ENCODE measurements around the gene GDF2. TPM values are rescaled to one million over a fixed set of nuclear protein-coding genes. Genes with fewer than 3 reads are reported as not detected.

The GDF2 gene
- total RNA-seq, 1 donor from 2014 or later, result not detected

DNA sequence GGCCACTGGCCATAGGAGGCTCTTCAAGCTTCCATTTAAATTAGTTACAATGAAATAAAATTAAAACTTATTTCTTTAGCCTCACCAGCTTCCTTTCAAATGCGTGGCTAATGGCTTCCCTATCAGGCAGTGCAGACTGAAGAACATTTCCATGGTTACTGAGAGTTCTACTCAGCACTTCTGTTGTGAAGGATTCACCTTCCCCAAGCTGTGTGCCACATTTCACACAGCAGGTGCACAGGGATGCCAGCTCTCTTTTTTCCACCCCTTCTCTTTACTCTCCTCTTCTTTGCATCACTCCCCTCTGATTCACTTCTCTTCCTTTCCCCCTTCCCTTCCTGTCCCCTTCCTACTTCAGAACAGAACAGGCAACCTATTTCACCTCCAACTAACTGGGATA lies 833 bp downstream of the GDF2 start:
- no peaks in the 10 kb centered on the region for H3K36me3 Mint-ChIP-seq
- H3K27me3 Mint-ChIP-seq, result peaks cover 7% of the 10 kb centered on the region
- no peak overlapping the region for H3K4me3 Mint-ChIP-seq
- peak overlapping the region; percentile 92 for H3K27ac Mint-ChIP-seq
- H3K9me3 Mint-ChIP-seq, result no peaks in the 10 kb centered on the region
- peaks cover 19% of the 10 kb centered on the region for H3K4me1 Mint-ChIP-seq (ENCODE audit: unreplicated experiment)
- DNase-seq (ENCODE audit: extremely low spot score, unreplicated experiment), result no peak
- TF ChIP-seq, protein P1, sequence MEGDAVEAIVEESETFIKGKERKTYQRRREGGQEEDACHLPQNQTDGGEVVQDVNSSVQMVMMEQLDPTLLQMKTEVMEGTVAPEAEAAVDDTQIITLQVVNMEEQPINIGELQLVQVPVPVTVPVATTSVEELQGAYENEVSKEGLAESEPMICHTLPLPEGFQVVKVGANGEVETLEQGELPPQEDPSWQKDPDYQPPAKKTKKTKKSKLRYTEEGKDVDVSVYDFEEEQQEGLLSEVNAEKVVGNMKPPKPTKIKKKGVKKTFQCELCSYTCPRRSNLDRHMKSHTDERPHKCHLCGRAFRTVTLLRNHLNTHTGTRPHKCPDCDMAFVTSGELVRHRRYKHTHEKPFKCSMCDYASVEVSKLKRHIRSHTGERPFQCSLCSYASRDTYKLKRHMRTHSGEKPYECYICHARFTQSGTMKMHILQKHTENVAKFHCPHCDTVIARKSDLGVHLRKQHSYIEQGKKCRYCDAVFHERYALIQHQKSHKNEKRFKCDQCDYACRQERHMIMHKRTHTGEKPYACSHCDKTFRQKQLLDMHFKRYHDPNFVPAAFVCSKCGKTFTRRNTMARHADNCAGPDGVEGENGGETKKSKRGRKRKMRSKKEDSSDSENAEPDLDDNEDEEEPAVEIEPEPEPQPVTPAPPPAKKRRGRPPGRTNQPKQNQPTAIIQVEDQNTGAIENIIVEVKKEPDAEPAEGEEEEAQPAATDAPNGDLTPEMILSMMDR (conservative IDR thresholded peaks at IDR 0.05), result no peak

DNA sequence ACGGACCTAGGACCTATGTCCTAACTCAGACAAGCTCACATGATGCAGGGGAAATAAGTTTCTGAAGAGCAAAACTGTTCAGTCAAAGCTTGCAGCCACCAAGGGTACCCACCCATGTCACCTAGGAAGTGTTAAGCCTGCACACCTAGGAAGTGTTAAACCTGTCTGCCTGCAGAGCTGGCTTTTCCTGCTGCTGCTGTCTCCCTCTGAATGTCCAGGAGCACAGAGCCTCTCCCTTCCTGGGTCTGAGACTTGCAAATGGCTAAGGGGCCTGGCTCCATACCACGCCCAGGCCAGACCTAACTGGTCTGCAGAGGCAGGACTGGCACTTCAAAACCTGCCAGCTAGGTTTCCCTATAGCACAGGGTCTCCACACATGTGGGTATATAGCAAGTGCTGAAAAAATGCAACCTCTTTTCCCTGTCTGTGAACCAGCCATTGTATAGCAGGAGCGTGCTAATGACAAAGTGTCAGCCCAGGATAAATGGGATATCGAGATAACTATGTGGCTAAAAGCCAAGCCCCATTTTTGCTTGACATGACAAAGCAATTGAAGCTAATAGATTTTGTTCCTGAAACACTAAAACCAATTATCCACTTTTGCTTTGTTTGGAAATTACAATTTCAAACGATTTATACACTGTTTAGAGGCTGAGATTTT lies 1.5 kb downstream of the GDF2 start:
- H3K4me1 Mint-ChIP-seq (ENCODE audit: unreplicated experiment), result peaks cover 19% of the 10 kb centered on the region
- H3K36me3 Mint-ChIP-seq, result no peaks in the 10 kb centered on the region
- no peaks in the 10 kb centered on the region for H3K9me3 Mint-ChIP-seq
- TF ChIP-seq, protein P1 (conservative IDR thresholded peaks at IDR 0.05), result no peak
- peak overlapping the region; percentile 63 for H3K4me3 Mint-ChIP-seq
- peak overlapping the region; percentile 92 for H3K27ac Mint-ChIP-seq
- peaks cover 7% of the 10 kb centered on the region for H3K27me3 Mint-ChIP-seq
- DNase-seq (ENCODE audit: extremely low spot score, unreplicated experiment), result no peak

DNA sequence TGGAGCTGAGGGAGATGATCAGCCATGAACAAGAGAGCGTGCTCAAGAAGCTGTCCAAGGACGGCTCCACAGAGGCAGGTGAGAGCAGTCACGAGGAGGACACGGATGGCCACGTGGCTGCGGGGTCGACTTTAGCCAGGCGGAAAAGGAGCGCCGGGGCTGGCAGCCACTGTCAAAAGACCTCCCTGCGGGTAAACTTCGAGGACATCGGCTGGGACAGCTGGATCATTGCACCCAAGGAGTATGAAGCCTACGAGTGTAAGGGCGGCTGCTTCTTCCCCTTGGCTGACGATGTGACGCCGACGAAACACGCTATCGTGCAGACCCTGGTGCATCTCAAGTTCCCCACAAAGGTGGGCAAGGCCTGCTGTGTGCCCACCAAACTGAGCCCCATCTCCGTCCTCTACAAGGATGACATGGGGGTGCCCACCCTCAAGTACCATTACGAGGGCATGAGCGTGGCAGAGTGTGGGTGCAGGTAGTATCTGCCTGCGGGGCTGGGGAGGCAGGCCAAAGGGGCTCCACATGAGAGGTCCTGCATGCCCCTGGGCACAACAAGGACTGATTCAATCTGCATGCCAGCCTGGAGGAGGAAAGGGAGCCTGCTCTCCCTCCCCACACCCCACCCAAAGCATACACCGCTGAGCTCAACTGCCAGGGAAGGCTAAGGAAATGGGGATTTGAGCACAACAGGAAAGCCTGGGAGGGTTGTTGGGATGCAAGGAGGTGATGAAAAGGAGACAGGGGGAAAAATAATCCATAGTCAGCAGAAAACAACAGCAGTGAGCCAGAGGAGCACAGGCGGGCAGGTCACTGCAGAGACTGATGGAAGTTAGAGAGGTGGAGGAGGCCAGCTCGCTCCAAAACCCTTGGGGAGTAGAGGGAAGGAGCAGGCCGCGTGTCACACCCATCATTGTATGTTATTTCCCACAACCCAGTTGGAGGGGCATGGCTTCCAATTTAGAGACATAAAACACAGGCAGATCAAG lies 3.3 kb downstream of the GDF2 start:
- H3K4me1 Mint-ChIP-seq (ENCODE audit: unreplicated experiment), result peaks cover 19% of the 10 kb centered on the region
- peaks cover 7% of the 10 kb centered on the region for H3K27me3 Mint-ChIP-seq
- peak overlapping the region; percentile 82 for H3K27ac Mint-ChIP-seq
- TF ChIP-seq, protein P1 (conservative IDR thresholded peaks at IDR 0.05), result no peak
- no peak overlapping the region for H3K4me3 Mint-ChIP-seq
- no peaks in the 10 kb centered on the region for H3K36me3 Mint-ChIP-seq
- H3K9me3 Mint-ChIP-seq, result no peaks in the 10 kb centered on the region
- no peak for DNase-seq (ENCODE audit: extremely low spot score, unreplicated experiment)

DNA sequence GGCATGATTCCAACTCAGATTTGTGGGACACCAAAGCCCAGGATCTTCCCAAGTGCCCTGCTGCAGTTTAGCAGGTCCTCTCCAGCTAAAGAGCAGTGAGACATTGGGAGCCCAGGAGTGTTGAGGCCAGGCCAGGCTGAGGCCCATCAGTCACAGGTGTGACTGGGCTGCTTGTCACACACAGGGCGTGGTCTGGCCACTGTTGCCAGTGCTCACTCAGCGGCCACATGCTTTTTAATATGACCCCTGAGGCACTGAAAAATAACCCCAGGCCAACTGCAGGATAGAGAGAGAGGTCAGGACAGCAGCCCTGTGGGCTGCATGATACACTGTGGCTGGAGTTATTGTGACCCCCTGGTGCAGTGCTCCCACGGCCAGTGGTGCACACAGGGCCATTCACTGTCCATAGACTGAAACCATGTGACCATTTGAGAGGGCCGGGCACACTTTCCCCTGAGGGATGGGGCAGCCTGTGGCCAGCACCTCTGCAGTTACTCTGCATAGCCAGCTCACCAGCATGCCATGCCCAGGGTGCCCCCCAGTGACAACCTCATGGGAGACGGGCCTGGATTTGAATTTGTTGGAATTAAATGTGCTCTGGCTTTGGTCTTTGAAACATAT lies 4.2 kb downstream of the GDF2 start:
- Mint-ChIP-seq H3K27me3 (peaks cover 4% of the 10 kb centered on the region), H3K4me3 (no peak overlapping the region), H3K27ac (peak overlapping the region; percentile 82), H3K4me1 (ENCODE audit: unreplicated experiment) (peaks cover 19% of the 10 kb centered on the region), H3K9me3 (no peaks in the 10 kb centered on the region), H3K36me3 (no peaks in the 10 kb centered on the region)
- TF ChIP-seq, protein P1 (conservative IDR thresholded peaks at IDR 0.05), result no peak
- DNase-seq (ENCODE audit: extremely low spot score, unreplicated experiment), result no peak

DNA sequence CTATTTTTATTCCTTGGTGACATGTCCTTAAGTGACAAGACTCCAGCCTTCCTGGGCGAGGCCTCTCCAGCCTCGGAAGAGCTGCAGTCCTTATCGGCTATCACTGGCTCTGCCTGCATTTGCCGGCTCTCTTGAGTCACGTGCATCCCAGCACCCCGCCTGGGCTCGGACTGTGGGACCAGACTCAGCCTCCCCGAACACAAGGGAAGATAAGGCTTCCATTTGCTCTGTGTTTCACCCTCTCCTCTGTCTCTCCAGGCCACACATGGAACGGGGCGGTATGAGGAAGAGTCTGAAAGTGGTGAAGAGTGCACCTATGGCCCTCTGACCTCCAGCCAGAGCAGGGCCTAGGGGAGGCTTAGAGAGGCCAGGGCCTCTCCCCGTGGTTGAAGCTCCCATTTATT lies 4.7 kb downstream of the GDF2 start:
- Mint-ChIP-seq H3K9me3 (no peaks in the 10 kb centered on the region), H3K27ac (no peak overlapping the region), H3K4me3 (no peak overlapping the region), H3K36me3 (no peaks in the 10 kb centered on the region), H3K4me1 (ENCODE audit: unreplicated experiment) (peaks cover 22% of the 10 kb centered on the region), H3K27me3 (peaks cover 3% of the 10 kb centered on the region)
- TF ChIP-seq, protein P1 (conservative IDR thresholded peaks at IDR 0.05), result no peak
- DNase-seq (ENCODE audit: extremely low spot score, unreplicated experiment), result no peak

Data from type B pancreatic cell (in vitro differentiated cells).